ENCODE results near the gene SIRT7.

Gene SIRT7

DNA sequence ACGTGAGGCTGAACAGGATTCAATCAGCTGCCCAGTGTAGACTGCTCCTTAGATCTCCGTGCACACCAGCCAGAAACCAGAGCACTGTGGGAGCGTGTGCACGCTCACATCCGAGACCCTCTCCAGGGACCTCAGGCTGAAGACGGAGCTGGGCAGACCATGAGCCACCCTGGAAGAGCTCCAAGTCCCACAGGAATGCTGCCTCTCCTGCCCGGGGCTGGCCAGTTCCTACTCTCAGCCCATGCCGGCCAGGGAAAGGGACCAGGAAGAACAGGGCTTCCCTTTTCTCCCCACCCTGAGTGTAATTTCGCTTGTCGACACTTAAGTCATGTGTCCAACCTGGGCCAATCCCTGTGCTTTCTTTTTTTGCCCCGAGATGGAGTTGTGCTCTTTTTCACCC is 33.5 kb downstream of the SIRT7 start:
- TF ChIP-seq, protein P1, sequence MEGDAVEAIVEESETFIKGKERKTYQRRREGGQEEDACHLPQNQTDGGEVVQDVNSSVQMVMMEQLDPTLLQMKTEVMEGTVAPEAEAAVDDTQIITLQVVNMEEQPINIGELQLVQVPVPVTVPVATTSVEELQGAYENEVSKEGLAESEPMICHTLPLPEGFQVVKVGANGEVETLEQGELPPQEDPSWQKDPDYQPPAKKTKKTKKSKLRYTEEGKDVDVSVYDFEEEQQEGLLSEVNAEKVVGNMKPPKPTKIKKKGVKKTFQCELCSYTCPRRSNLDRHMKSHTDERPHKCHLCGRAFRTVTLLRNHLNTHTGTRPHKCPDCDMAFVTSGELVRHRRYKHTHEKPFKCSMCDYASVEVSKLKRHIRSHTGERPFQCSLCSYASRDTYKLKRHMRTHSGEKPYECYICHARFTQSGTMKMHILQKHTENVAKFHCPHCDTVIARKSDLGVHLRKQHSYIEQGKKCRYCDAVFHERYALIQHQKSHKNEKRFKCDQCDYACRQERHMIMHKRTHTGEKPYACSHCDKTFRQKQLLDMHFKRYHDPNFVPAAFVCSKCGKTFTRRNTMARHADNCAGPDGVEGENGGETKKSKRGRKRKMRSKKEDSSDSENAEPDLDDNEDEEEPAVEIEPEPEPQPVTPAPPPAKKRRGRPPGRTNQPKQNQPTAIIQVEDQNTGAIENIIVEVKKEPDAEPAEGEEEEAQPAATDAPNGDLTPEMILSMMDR (IDR thresholded peaks at IDR 0.05; ENCODE audit: unreplicated experiment in 3 of 3), result no peak
- Mint-ChIP-seq H3K27me3 (ENCODE audit: low read depth) (no peaks in the 10 kb centered on the region), H3K4me3 (peak overlapping the region in 1 of 3 experiments; percentile 27), H3K9me3 (no peaks in the 10 kb centered on the region), H3K27ac (no peak overlapping the region), H3K36me3 (ENCODE audit: low read depth) (peaks cover 63% of the 10 kb centered on the region), H3K4me1 (peaks cover 4% of the 10 kb centered on the region)

DNA sequence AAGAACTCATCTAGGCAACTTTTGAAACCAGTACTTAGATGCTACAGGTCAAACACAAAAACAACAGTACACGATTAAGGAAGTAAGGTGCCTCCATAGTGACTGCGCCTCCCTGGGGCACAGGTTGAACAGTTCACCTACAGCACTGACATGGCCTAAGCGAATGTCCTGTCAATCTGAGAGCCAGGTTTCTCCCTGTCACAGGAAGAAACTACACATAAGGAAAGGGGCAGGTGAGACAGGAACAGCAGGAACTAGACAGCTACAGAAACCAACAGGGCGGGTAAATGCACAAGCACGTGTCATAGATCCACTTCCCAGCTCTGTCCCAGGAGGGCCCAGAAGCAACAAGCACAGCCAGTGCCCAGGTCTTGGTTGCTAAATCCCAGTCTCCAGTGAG is 38.9 kb downstream of the SIRT7 start:
- TF ChIP-seq, protein P1 (IDR thresholded peaks at IDR 0.05; ENCODE audit: unreplicated experiment in 3 of 3), result no peak
- no peaks in the 10 kb centered on the region for H3K9me3 Mint-ChIP-seq
- H3K27ac Mint-ChIP-seq, result no peak overlapping the region
- peaks cover 39% of the 10 kb centered on the region for H3K36me3 Mint-ChIP-seq (ENCODE audit: low read depth)
- H3K4me3 Mint-ChIP-seq, result no peak overlapping the region
- no peaks in the 10 kb centered on the region for H3K4me1 Mint-ChIP-seq
- no peaks in the 10 kb centered on the region for H3K27me3 Mint-ChIP-seq (ENCODE audit: low read depth)

DNA sequence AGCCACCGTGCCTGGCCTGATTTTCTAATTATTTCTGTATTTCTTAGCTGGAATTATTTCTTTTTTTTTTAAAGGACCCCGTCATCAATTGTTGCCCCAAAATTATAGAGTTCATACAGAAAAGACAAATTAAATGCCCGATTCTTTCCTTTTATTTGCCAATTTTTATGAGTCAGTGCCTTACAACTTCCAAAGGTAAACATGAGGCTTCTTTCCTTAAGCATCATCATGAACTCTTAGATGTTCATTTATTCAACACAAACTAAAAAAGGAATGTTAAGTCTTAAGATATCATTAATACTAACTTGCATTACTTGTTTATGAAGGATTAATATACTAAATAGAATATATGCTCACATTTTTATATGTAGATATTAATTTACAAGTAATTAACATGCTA is 39.7 kb downstream of the SIRT7 start:
- H3K9me3 Mint-ChIP-seq, result no peaks in the 10 kb centered on the region
- H3K4me3 Mint-ChIP-seq, result no peak overlapping the region
- TF ChIP-seq, protein P1 (IDR thresholded peaks at IDR 0.05; ENCODE audit: unreplicated experiment in 3 of 3), result no peak
- no peaks in the 10 kb centered on the region for H3K4me1 Mint-ChIP-seq
- no peaks in the 10 kb centered on the region for H3K27me3 Mint-ChIP-seq (ENCODE audit: low read depth)
- peaks cover 37% of the 10 kb centered on the region for H3K36me3 Mint-ChIP-seq (ENCODE audit: low read depth)
- no peak overlapping the region for H3K27ac Mint-ChIP-seq

DNA sequence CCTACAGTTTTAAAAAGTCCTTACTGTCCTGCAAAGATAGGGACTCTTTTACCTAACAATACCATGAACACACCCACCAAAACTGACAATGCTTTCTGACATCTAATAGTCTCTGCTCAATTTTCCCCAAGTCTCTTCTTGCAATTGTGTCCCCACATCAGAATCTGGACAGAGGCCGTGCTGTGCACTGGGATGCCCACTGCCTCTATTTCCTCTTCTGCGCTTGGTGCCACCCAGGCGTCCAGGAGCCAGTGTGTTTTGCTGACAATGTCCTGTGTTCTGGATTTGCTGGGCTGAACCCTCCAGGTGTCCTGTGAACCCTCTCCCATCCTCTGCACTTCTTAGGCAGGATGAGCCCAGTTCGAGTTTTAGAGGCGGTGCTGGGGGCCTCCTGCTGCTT is 40.4 kb downstream of the SIRT7 start:
- Mint-ChIP-seq H3K4me1 (no peaks in the 10 kb centered on the region), H3K36me3 (ENCODE audit: low read depth) (peaks cover 34% of the 10 kb centered on the region), H3K9me3 (no peaks in the 10 kb centered on the region), H3K4me3 (no peak overlapping the region), H3K27ac (no peak overlapping the region), H3K27me3 (ENCODE audit: low read depth) (no peaks in the 10 kb centered on the region)
- TF ChIP-seq, protein P1 (IDR thresholded peaks at IDR 0.05; ENCODE audit: unreplicated experiment in 3 of 3), result no peak

DNA sequence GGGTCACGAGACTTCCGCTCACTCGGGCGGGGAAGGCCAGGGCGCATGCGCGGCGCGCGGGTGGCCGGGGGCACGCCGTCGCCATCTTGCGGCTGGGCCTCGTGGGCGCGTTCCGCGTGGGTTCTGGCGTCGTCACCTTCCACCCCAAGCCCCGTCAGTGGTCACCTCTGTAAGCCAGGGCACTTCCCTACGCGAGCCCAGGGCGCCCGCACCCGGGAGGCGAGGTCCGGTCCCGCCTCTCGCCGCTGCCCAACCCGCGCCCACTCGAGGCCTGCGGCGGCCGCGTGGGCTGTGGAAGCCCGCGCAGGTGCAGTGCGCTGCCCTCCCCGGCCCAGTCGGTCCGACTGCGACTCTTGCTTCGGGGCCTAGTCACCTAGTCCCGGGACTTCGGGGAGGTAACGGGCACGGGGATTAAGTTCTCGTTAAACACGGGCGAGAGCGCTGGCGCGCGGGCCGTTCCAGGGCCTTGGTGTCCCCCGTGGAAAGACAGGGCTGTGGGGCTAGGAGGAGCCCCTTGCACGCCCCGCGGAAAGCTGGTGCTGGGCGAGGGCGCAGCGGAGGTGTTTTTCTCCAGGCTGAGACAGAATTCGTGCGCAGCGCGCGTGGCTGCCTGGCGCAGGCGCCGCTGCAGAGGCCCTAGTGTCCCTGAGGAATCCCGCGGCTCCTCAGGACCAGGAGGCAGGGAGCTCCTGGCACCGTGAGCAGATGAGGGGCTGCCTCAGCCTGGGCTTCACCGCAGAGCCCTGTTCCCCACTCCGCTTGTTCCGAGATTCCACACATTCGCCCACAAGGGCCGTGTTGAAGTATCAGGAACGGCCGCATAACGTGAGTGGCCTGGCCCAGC is 46.4 kb downstream of the SIRT7 start:
- Mint-ChIP-seq H3K27me3 (ENCODE audit: low read depth) (no peaks in the 10 kb centered on the region), H3K4me3 (peak overlapping the region; percentile 85 to 91 (median 88)), H3K36me3 (ENCODE audit: low read depth) (peaks cover 3% of the 10 kb centered on the region), H3K9me3 (no peaks in the 10 kb centered on the region), H3K4me1 (peaks cover 8% of the 10 kb centered on the region), H3K27ac (peak overlapping the region; percentile 88 to 97 (median 95))
- TF ChIP-seq, protein P1 (IDR thresholded peaks at IDR 0.05; ENCODE audit: unreplicated experiment in 3 of 3), result peak in 2 of 3 experiments; percentile 16 to 46

DNA sequence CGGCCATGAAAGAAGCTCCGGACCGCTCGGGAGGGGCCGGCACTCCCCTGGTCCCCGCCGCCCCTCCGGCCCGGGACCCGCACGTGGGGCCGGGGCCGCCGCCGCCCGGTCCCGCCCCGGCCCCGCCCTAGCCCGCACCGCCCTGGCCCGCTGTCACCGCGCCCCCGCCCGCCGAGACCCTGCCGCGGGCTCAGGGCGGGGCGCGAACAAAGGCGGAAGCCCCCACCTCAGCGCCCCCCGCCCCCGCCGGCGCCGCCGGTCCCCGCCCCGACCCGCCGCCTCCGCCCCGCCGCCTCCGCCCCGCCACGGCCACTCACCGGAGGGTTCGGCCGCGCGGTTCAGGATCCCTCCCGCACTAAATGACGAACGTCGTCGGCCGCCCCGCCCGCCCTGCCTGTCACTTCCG is 47.0 kb downstream of the SIRT7 start, which contains the start of gene ARHGDIA:
TSS of gene ARHGDIA (minus strand) at position 357 of the 406 bp plus-strand sequence. CDS start 1,407 bp downstream, outside the sequence.
- TF ChIP-seq, protein P1 (IDR thresholded peaks at IDR 0.05; ENCODE audit: unreplicated experiment in 3 of 3), result no peak
- peak within 1 kb of the TSS; percentile 88 to 97 (median 95) for H3K27ac Mint-ChIP-seq
- peaks cover 3% of the 10 kb centered on the region for H3K36me3 Mint-ChIP-seq (ENCODE audit: low read depth)
- peaks cover 11% of the 10 kb centered on the region for H3K4me1 Mint-ChIP-seq
- peak within 1 kb of the TSS; percentile 85 to 93 (median 91) for H3K4me3 Mint-ChIP-seq
- no peaks in the 10 kb centered on the region for H3K27me3 Mint-ChIP-seq (ENCODE audit: low read depth)
- no peaks in the 10 kb centered on the region for H3K9me3 Mint-ChIP-seq

Data from nephron (organoid).